ENCODE measurements around the gene GRK3. TPM values are rescaled to one million over a fixed set of nuclear protein-coding genes. Genes with fewer than 3 reads are reported as not detected.
A peak's percentile ranks its signal among the peaks of the same experiment; 100 is the strongest.

The GRK3 gene
- total RNA-seq, 1 experiment from 2014 or later = 0.37 TPM

- Histone ChIP-seq H3F3A (ENCODE audit: insufficient read depth, low read depth) (no peaks in the 10 kb centered on the region), H3K4me2 (no peak overlapping the region), H3K36me3 (ENCODE audit: low read depth) (no peaks in the 10 kb centered on the region), H3K4me1 (replicated peaks; ENCODE audit: insufficient read depth) (no peaks in the 10 kb centered on the region), H3K79me2 (ENCODE audit: low read depth) (no peaks in the 10 kb centered on the region), H3K27ac (no peak overlapping the region), H3K4me3 (no peak overlapping the region), H2AFZ (no peak overlapping the region), H3K9me2 (ENCODE audit: insufficient read depth) (no peaks in the 10 kb centered on the region), H3K9me3 (ENCODE audit: insufficient read depth, low read depth) (no peaks in the 10 kb centered on the region), H4K20me1 (ENCODE audit: insufficient read depth) (no peaks in the 10 kb centered on the region; the same call in 1 of the 2 replicates), H3K27me3 (ENCODE audit: insufficient read depth, low read depth) (peaks cover 31% of the 10 kb centered on the region)
- intact Hi-C loops (cut with micrococcal nuclease; ENCODE audit: unreplicated experiment) = loop anchor here (2.0 to 10.0 kb wide), 4 partner anchors 71 to 571 kb away; no protein-coding TSS in a partner anchor
- BruUV-seq (replicated peaks) = no TSS peak
- ChIA-PET CTCF (no interaction called here), POLR2A (ENCODE audit: unreplicated experiment) (no interaction called here)
- TF ChIP-seq CTCF (conservative IDR thresholded peaks at IDR 0.05) (no peak), EZH2 (IDR thresholded peaks at IDR 0.05; ENCODE audit: low read depth) (no peak)
- DNase-seq = no peak
Observed at GRCh38 chr22:25775531-25775930, 211.1 kb downstream of the GRK3 start.

- BruUV-seq (replicated peaks) = no TSS peak
Observed at GRCh38 chr22:25777411-25777810, 212.9 kb downstream of the GRK3 start.

GRCh38 chr22:25777870-25778269, 213.4 kb downstream of the GRK3 start:
- POLR2A ChIA-PET (ENCODE audit: unreplicated experiment) = no interaction called here
- intact Hi-C loops (cut with micrococcal nuclease; ENCODE audit: unreplicated experiment) = loop anchor here (10.0 kb wide), 3 partner anchors 73 to 573 kb away; no protein-coding TSS in a partner anchor

More at GRCh38 chr22:25777411-25777810, 212.9 kb downstream of the GRK3 start:
- Histone ChIP-seq H3K4me3 (no peak overlapping the region), H3K79me2 (ENCODE audit: low read depth) (no peaks in the 10 kb centered on the region), H3F3A (ENCODE audit: insufficient read depth, low read depth) (no peaks in the 10 kb centered on the region), H3K9me3 (ENCODE audit: insufficient read depth, low read depth) (no peaks in the 10 kb centered on the region), H3K27me3 (ENCODE audit: insufficient read depth, low read depth) (peaks cover 45% of the 10 kb centered on the region), H4K20me1 (ENCODE audit: insufficient read depth) (no peaks in the 10 kb centered on the region; the same call in 1 of the 2 replicates), H3K27ac (no peak overlapping the region), H2AFZ (no peak overlapping the region), H3K4me2 (no peak overlapping the region), H3K4me1 (replicated peaks; ENCODE audit: insufficient read depth) (no peaks in the 10 kb centered on the region), H3K36me3 (ENCODE audit: low read depth) (no peaks in the 10 kb centered on the region), H3K9me2 (ENCODE audit: insufficient read depth) (no peaks in the 10 kb centered on the region)
- intact Hi-C loops (cut with micrococcal nuclease; ENCODE audit: unreplicated experiment) = loop anchor here (10.0 kb wide), 3 partner anchors 73 to 573 kb away; no protein-coding TSS in a partner anchor
- DNase-seq = no peak
- POLR2A ChIA-PET (ENCODE audit: unreplicated experiment) = no interaction called here
- CTCF ChIA-PET = no interaction called here
- TF ChIP-seq EZH2 (IDR thresholded peaks at IDR 0.05; ENCODE audit: low read depth) (no peak), CTCF (conservative IDR thresholded peaks at IDR 0.05) (no peak)

More at GRCh38 chr22:25777870-25778269, 213.4 kb downstream of the GRK3 start:
- Histone ChIP-seq H3K4me1 (replicated peaks; ENCODE audit: insufficient read depth) (no peaks in the 10 kb centered on the region), H3F3A (ENCODE audit: insufficient read depth, low read depth) (no peaks in the 10 kb centered on the region), H2AFZ (no peak overlapping the region), H3K9me2 (ENCODE audit: insufficient read depth) (no peaks in the 10 kb centered on the region), H3K9me3 (ENCODE audit: insufficient read depth, low read depth) (no peaks in the 10 kb centered on the region), H3K79me2 (ENCODE audit: low read depth) (no peaks in the 10 kb centered on the region), H3K4me3 (no peak overlapping the region), H4K20me1 (ENCODE audit: insufficient read depth) (no peaks in the 10 kb centered on the region; the same call in 1 of the 2 replicates), H3K36me3 (ENCODE audit: low read depth) (no peaks in the 10 kb centered on the region), H3K27me3 (ENCODE audit: insufficient read depth, low read depth) (peaks cover 48% of the 10 kb centered on the region), H3K4me2 (no peak overlapping the region), H3K27ac (no peak overlapping the region)
- TF ChIP-seq EZH2 (IDR thresholded peaks at IDR 0.05; ENCODE audit: low read depth) (no peak), CTCF (conservative IDR thresholded peaks at IDR 0.05) (peak; percentile 46)
- no peak for DNase-seq
- CTCF ChIA-PET = no interaction called here
- BruUV-seq (replicated peaks) = no TSS peak

Other genes starting within 250 kb of the GRK3 start
- gene MYO18B, start 177.5 kb downstream of the GRK3 start, total RNA-seq (2021) = not detected in 2 replicates